Measurements from ENCODE around the gene MAML2.

GRCh38 chr11:96271777-96272176, 71.2 kb downstream of the MAML2 start:
- TF ChIP-seq EZH2 (IDR thresholded peaks at IDR 0.05; ENCODE audit: low read depth) = no peak
- no peak for TF ChIP-seq CTCF (conservative IDR thresholded peaks at IDR 0.05)

Data from PC-9 (cell line).